Measurements from ENCODE around the gene ETV1. TPM values are rescaled to one million over a fixed set of nuclear protein-coding genes. Genes with fewer than 3 reads are reported as not detected.

The ETV1 gene
- total RNA-seq, 1 experiment from 2014 or later, result 68.5 TPM

DNA sequence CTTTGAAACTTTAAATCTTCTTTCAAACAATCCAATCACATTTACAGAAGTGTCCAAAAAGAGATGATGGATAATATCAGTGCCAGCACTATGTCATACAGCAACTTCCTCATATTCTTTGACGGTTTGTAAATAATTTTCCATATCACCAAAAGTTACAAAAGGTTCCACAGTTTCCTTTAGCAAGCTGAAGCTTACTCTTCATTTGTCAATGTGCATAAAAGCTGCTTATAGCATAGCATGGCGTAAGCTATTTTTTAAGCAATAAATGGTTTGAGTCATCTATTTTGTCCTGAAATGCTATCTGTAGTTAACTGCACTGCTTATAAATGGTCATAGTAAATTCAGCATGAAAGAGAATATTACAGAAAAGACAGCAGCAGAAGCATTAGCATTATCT is 95.1 kb downstream of the ETV1 start:
- H3T11ph ChIP-seq (ENCODE audit: low read length), result no peak overlapping the region

More for the DNA sequence above, 95.1 kb downstream of the ETV1 start:
- Histone ChIP-seq H3K79me2 (ENCODE audit: insufficient read depth, low read length) (no peaks in the 10 kb centered on the region), H3K14ac (ENCODE audit: insufficient read depth, low read length) (no peak overlapping the region), H3K9me3 (ENCODE audit: control insufficient read depth, low read depth, low read length) (no peaks in the 10 kb centered on the region), H3K79me1 (ENCODE audit: insufficient read depth, low read depth, low read length, poor library complexity, severe bottlenecking) (no peaks in the 10 kb centered on the region), H3K23me2 (ENCODE audit: insufficient read length, low read depth, low read length, poor library complexity, severe bottlenecking) (no peaks in the 10 kb centered on the region), H3K4me1 (ENCODE audit: insufficient read depth, low read length) (no peaks in the 10 kb centered on the region), H3K27ac (ENCODE audit: insufficient read length, low read depth, low read length) (no peak overlapping the region), H2BK15ac (ENCODE audit: low read depth, low read length) (no peak overlapping the region), H3K56ac (ENCODE audit: insufficient read length, low read depth, low read length) (no peak overlapping the region), H2AK5ac (ENCODE audit: insufficient read length, low read length) (no peak overlapping the region), H2BK12ac (ENCODE audit: insufficient read length, low read depth, low read length) (no peak overlapping the region), H3K27me3 (ENCODE audit: insufficient read depth, low read length) (no peaks in the 10 kb centered on the region), H4K20me1 (ENCODE audit: control insufficient read depth, insufficient read depth, insufficient read length) (no peaks in the 10 kb centered on the region), H4K91ac (ENCODE audit: insufficient read length, low read depth, low read length) (no peak overlapping the region), H4K8ac (replicated peaks; ENCODE audit: insufficient read length, low read depth, low read length) (no peak overlapping the region), H2BK5ac (ENCODE audit: insufficient read length, low read length) (no peak overlapping the region), H4K5ac (ENCODE audit: insufficient read length, low read depth, low read length) (no peak overlapping the region), H2BK20ac (ENCODE audit: low read depth, low read length, poor library complexity, severe bottlenecking) (no peak overlapping the region), H2AFZ (ENCODE audit: low read length) (no peak overlapping the region), H2BK120ac (ENCODE audit: low read depth, low read length, poor library complexity, severe bottlenecking) (no peak overlapping the region), H3K18ac (ENCODE audit: insufficient read length, low read depth, low read length) (no peak overlapping the region), H3K4me2 (ENCODE audit: insufficient read depth, insufficient read length, low read length) (no peak overlapping the region), H3K4ac (ENCODE audit: low read depth, low read length) (no peak overlapping the region), H3K23ac (ENCODE audit: insufficient read length, low read depth, low read length) (no peak overlapping the region), H3K9ac (ENCODE audit: extremely low read depth, insufficient read length, low read length) (no peak overlapping the region)
- Mint-ChIP-seq H3K4me3 (no peak overlapping the region), H3K9me3 (no peaks in the 10 kb centered on the region), H3K27ac (no peak overlapping the region), H3K4me1 (peaks cover 3 to 8% of the 10 kb centered on the region in 2 experiments), H3K36me3 (ENCODE audit: insufficient read depth in 1 of 3, low read depth in 3 of 3) (peaks cover 19 to 38% (median 26%) of the 10 kb centered on the region in 3 experiments), H3K27me3 (ENCODE audit: low read depth) (no peaks in the 10 kb centered on the region)
- TF ChIP-seq, protein P1, sequence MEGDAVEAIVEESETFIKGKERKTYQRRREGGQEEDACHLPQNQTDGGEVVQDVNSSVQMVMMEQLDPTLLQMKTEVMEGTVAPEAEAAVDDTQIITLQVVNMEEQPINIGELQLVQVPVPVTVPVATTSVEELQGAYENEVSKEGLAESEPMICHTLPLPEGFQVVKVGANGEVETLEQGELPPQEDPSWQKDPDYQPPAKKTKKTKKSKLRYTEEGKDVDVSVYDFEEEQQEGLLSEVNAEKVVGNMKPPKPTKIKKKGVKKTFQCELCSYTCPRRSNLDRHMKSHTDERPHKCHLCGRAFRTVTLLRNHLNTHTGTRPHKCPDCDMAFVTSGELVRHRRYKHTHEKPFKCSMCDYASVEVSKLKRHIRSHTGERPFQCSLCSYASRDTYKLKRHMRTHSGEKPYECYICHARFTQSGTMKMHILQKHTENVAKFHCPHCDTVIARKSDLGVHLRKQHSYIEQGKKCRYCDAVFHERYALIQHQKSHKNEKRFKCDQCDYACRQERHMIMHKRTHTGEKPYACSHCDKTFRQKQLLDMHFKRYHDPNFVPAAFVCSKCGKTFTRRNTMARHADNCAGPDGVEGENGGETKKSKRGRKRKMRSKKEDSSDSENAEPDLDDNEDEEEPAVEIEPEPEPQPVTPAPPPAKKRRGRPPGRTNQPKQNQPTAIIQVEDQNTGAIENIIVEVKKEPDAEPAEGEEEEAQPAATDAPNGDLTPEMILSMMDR (conservative IDR thresholded peaks at IDR 0.05), result no peak
- WGBS (ENCODE audit: extremely low coverage, insufficient read length, low lambda C conversion rate), result no CpG with 5 or more reads among the region's 2 CpGs
- DNase-seq, result no peak
